Femur (tissue), 1 donor: ENCODE data around the gene ARHGDIA.
"Not testable (repeated sequence)": the region's sequence is repeated elsewhere in the genome, so short reads cannot be mapped to it uniquely, and the experiment has no call there.

Source experiments
- DNase-seq: peaks from one replicate; pipeline ENCODE4 v3.0.0-alpha.2; 2017

Gene ARHGDIA

GRCh38 chr17:81840826-81841778, 30.0 kb downstream of the ARHGDIA start:
- DNase-seq: peak; percentile 71

- not testable (repeated sequence) for DNase-seq
Measured at GRCh38 chr17:81840059-81840458, 31.1 kb downstream of the ARHGDIA start.

GRCh38 chr17:81839301-81839700, 31.8 kb downstream of the ARHGDIA start:
- no peak for DNase-seq

GRCh38 chr17:81838753-81839255, 32.3 kb downstream of the ARHGDIA start:
- DNase-seq: no peak

- no peak for DNase-seq
Measured at GRCh38 chr17:81837641-81838040, 33.5 kb downstream of the ARHGDIA start.

GRCh38 chr17:81834831-81835267, 36.3 kb downstream of the ARHGDIA start, which contains the start of gene PPP1R27:
TSS of gene PPP1R27 (minus strand) at chr17:81835050. CDS start at chr17:81834953, 97 bp downstream.
- no peak for DNase-seq

GRCh38 chr17:81833921-81834830, 37.0 kb downstream of the ARHGDIA start:
- DNase-seq: no peak

- DNase-seq: peak; percentile 97
Measured at GRCh38 chr17:81833160-81833920, 37.8 kb downstream of the ARHGDIA start, which contains the start of gene MCRIP1. TSS of gene MCRIP1 (minus strand) at chr17:81833291. CDS start at chr17:81824506, 8,785 bp downstream.

GRCh38 chr17:81832608-81833159, 38.5 kb downstream of the ARHGDIA start:
- DNase-seq: peak; percentile 51

- no peak for DNase-seq
Measured at GRCh38 chr17:81831957-81832607, 39.1 kb downstream of the ARHGDIA start.

GRCh38 chr17:81831563-81831956, 39.6 kb downstream of the ARHGDIA start:
- DNase-seq: no peak

- DNase-seq: no peak
Measured at GRCh38 chr17:81829858-81830257, 41.3 kb downstream of the ARHGDIA start.

GRCh38 chr17:81828656-81829055, 42.5 kb downstream of the ARHGDIA start:
- DNase-seq: no peak

GRCh38 chr17:81825841-81826466, 45.2 kb downstream of the ARHGDIA start:
- DNase-seq: no peak

- no peak for DNase-seq
Measured at GRCh38 chr17:81824595-81824994, 46.5 kb downstream of the ARHGDIA start.

- no peak for DNase-seq
Measured at GRCh38 chr17:81823820-81824550, 47.2 kb downstream of the ARHGDIA start.

- DNase-seq: no peak
Measured at GRCh38 chr17:81822996-81823819, 47.9 kb downstream of the ARHGDIA start.

GRCh38 chr17:81822312-81822637, 48.9 kb downstream of the ARHGDIA start:
- DNase-seq: no peak

GRCh38 chr17:81821603-81822311, 49.4 kb downstream of the ARHGDIA start:
- DNase-seq: peak; percentile 66
